ENCODE measurements around the gene SYNE2.

SYNE2 gene

DNA sequence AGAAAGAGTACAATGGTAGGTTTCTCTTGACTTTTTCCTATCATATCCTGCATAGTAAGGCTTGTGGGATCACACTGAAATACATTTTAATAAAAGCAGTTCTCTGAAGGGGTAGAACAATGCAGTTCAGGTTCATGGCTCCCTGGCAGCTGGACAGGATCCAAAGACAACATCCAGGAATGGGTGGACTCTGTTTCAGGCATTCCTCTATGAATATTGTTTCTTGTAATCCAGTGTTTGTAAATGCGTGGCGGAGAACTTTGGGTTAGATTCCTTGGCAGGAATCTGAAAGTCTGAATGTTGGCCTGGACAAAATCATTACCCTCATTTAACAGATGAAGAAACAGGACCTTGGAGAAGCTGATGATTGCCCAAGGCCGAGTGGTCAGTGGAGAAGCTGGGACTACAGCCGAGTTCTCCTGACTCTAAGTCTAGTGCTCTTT lies 43.5 kb downstream of the SYNE2 start:
- no peaks in the 10 kb centered on the region for H3K9me2 ChIP-seq (replicated peaks; ENCODE audit: control insufficient read depth, low read length)
- no peaks in the 10 kb centered on the region for H3K27me3 ChIP-seq (ENCODE audit: control insufficient read depth, low read length)
- peaks cover 6% of the 10 kb centered on the region; the same call in 1 of the 2 replicates for H3F3A ChIP-seq (ENCODE audit: control insufficient read depth, insufficient read depth)
- H3K36me3 ChIP-seq (ENCODE audit: control insufficient read depth, low read length): peaks cover 47% of the 10 kb centered on the region
- no peak overlapping the region for H3K27ac ChIP-seq (ENCODE audit: low read depth, low read length)
- peaks cover 21% of the 10 kb centered on the region for H3K4me1 ChIP-seq (ENCODE audit: control insufficient read depth, low read length)
- H3K79me2 ChIP-seq (ENCODE audit: control insufficient read depth, low read length): peaks cover 100% of the 10 kb centered on the region
- no peak overlapping the region for H3K4me3 ChIP-seq (ENCODE audit: low read length)
- TF ChIP-seq CTCF (IDR thresholded peaks at IDR 0.05; ENCODE audit: low read depth, low read length, poor library complexity, severe bottlenecking) (no peak), EZH2phosphoT487 (IDR thresholded peaks at IDR 0.05; ENCODE audit: borderline replicate concordance, low read length) (no peak)
- no peak overlapping the region for H3K4me2 ChIP-seq (ENCODE audit: low read length)
- H4K20me1 ChIP-seq (ENCODE audit: control insufficient read depth, insufficient read depth, low read depth, low read length): peaks cover 8% of the 10 kb centered on the region; the same call in 1 of the 2 replicates
- H3K9me3 ChIP-seq (ENCODE audit: control insufficient read depth, insufficient read depth, low read length): no peaks in the 10 kb centered on the region

- Histone ChIP-seq H3K4me1 (ENCODE audit: control insufficient read depth, low read length) (peaks cover 13% of the 10 kb centered on the region), H3F3A (ENCODE audit: control insufficient read depth, insufficient read depth) (peaks cover 6% of the 10 kb centered on the region; the same call in 1 of the 2 replicates), H3K9me3 (ENCODE audit: control insufficient read depth, insufficient read depth, low read length) (no peaks in the 10 kb centered on the region), H3K36me3 (ENCODE audit: control insufficient read depth, low read length) (peaks cover 53% of the 10 kb centered on the region), H3K9me2 (replicated peaks; ENCODE audit: control insufficient read depth, low read length) (no peaks in the 10 kb centered on the region), H3K4me3 (ENCODE audit: low read length) (no peak overlapping the region), H3K27me3 (ENCODE audit: control insufficient read depth, low read length) (no peaks in the 10 kb centered on the region), H4K20me1 (ENCODE audit: control insufficient read depth, insufficient read depth, low read depth, low read length) (0 out of 2 replicates have a peak, but pooled peaks cover 8% of the 10 kb centered on the region), H3K27ac (ENCODE audit: low read depth, low read length) (no peak overlapping the region), H3K79me2 (ENCODE audit: control insufficient read depth, low read length) (peaks cover 99% of the 10 kb centered on the region), H3K4me2 (ENCODE audit: low read length) (no peak overlapping the region)
- no peak for TF ChIP-seq EZH2phosphoT487 (IDR thresholded peaks at IDR 0.05; ENCODE audit: borderline replicate concordance, low read length)
- no peak for TF ChIP-seq CTCF (IDR thresholded peaks at IDR 0.05; ENCODE audit: low read depth, low read length, poor library complexity, severe bottlenecking)
These were observed 44.9 kb downstream of the SYNE2 start for GRCh38 chr14:63897721-63898163.

GRCh38 chr14:63899953-63900352 lies 47.1 kb downstream of the SYNE2 start:
- Histone ChIP-seq H3F3A (ENCODE audit: control insufficient read depth, insufficient read depth) (peaks cover 6% of the 10 kb centered on the region; the same call in 1 of the 2 replicates), H3K79me2 (ENCODE audit: control insufficient read depth, low read length) (peaks cover 99% of the 10 kb centered on the region), H3K27me3 (ENCODE audit: control insufficient read depth, low read length) (no peaks in the 10 kb centered on the region), H3K27ac (ENCODE audit: low read depth, low read length) (no peak overlapping the region), H3K9me2 (replicated peaks; ENCODE audit: control insufficient read depth, low read length) (no peaks in the 10 kb centered on the region), H3K4me1 (ENCODE audit: control insufficient read depth, low read length) (peaks cover 16% of the 10 kb centered on the region), H3K4me3 (ENCODE audit: low read length) (no peak overlapping the region), H3K9me3 (ENCODE audit: control insufficient read depth, insufficient read depth, low read length) (no peaks in the 10 kb centered on the region), H4K20me1 (ENCODE audit: control insufficient read depth, insufficient read depth, low read depth, low read length) (peaks cover 6% of the 10 kb centered on the region; the same call in 1 of the 2 replicates), H3K4me2 (ENCODE audit: low read length) (no peak overlapping the region), H3K36me3 (ENCODE audit: control insufficient read depth, low read length) (peaks cover 54% of the 10 kb centered on the region)
- no peak for TF ChIP-seq CTCF (IDR thresholded peaks at IDR 0.05; ENCODE audit: low read depth, low read length, poor library complexity, severe bottlenecking)
- TF ChIP-seq EZH2phosphoT487 (IDR thresholded peaks at IDR 0.05; ENCODE audit: borderline replicate concordance, low read length): no peak
